Left renal pelvis (tissue), 4 donors: ENCODE results near the gene SPECC1L. TPM values are rescaled to one million over a fixed set of nuclear protein-coding genes. Genes with fewer than 3 reads are reported as not detected.

Experiments used
- DNase-seq, 4 donors: peaks; one replicate each; pipeline ENCODE4 v3.0.0-alpha.2; 2013; ENCODE audit warnings: low read depth in 4 of 4, low spot score in 3 of 4
- polyA plus RNA-seq, 4 donors: library from polyadenylated mRNA; unstranded; fragments of 120-200 nt; gene quantifications; one replicate each; pipeline ENCODE4 v1.2.1, GENCODE V29; 2013; ENCODE audit not compliant: insufficient read length in 4 of 4

SPECC1L gene
- polyA plus RNA-seq, 4 donors: 44.0 to 57.9 (median 46.5) TPM

- no peak for DNase-seq
Measured at GRCh38 chr22:24410110-24410856, 139.7 kb downstream of the SPECC1L start.

GRCh38 chr22:24411256-24412004 lies 140.8 kb downstream of the SPECC1L start:
- DNase-seq: no peak

DNA sequence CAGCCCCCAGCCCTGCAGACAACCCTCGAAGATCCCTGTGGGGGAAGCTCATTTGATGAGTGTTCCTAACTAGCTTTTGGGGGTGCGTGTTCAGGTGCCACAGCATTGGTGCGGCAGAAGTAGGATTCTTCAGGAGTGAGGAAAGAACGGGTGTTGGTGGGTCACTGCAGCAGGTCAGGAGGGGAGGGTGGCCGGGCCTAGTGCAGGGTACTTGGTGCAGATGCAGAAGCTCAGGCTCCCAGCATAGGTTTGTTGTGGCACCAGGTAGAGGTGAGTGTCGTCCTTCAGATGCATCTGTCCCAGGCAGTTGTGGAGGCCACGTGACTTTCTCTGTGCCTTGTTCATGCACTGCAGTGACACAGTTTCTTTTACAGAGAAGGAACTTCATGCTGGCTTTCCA lies 141.6 kb downstream of the SPECC1L start:
- DNase-seq: no peak

- no peak for DNase-seq
Measured at GRCh38 chr22:24413271-24413670, 142.6 kb downstream of the SPECC1L start.

- DNase-seq: no peak
Measured at GRCh38 chr22:24413736-24414385, 143.2 kb downstream of the SPECC1L start.

DNA sequence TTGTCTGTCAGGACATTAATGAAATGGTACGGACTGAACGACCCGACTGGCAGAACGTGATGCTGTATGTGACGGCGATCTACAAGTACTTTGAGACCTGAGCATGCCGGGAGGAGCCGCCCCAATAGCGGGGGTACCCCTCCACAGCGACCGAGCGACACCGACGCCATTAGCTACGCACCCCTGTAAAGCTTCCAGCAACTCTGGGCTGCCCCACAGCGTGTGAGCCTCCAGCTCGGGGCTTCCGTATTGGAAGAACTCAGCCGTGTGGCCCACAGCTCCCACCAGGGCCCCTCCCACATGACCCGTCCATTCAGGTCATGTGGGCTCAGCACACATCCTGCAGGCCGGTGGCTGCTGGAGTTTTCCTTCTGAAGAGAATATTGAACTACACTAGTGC lies 143.9 kb downstream of the SPECC1L start:
- no peak for DNase-seq

DNA sequence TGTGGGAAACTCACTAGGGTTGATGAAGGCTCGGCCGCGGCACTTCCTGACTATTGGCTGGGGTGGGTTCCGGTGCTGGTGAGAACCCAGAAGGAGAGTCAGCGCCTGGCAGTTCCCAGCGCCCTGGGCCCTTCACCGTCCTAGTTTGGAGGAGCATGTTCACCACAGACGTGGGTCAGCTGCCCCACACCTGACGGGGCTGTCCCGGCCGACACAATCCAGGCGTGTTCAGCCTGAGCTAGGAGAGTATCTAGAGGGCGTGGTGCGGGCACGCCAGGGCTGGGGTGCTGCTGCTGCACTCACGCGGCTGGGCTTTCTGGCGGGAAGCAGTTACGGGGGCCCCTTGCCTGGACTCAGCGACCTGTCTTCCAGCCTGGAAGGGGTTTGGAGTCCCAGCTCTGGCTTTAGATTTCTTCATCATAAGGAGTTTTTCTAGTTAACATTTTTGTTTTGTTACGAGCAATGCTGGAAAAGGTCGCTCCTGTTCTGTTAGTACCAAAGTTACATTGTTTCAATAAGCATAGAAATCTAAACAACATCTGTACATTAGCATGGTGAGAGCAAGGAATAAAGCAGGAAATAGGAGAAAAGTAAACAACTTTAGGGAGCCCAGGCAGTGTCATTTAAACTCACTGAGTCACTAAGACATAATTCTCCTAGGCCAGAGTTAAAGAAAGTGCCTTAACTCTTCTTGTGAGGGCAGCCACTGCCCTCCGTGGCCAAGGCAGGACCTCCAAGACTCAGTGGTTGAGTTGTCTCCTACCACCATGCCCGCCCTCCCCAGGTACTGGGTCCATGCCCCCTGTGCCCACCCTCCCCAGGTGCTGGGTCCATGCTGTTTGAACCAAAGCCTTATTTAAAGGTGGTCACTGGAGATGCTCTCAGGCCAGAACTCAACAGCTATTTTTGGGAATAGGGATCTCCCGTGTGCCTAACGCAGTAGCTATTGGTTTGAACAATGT lies 144.6 kb downstream of the SPECC1L start:
- no peak for DNase-seq

- no peak for DNase-seq
Measured at GRCh38 chr22:24416095-24416494, 145.5 kb downstream of the SPECC1L start.

- no peak for DNase-seq
Measured at GRCh38 chr22:24416611-24417010, 146.0 kb downstream of the SPECC1L start.

GRCh38 chr22:24417200-24417599 lies 146.6 kb downstream of the SPECC1L start:
- no peak for DNase-seq

- DNase-seq: no peak
Measured at GRCh38 chr22:24417901-24418641, 147.4 kb downstream of the SPECC1L start.

- no peak for DNase-seq
Measured at GRCh38 chr22:24418786-24419474, 148.3 kb downstream of the SPECC1L start.

- DNase-seq: no peak
Measured at GRCh38 chr22:24419475-24419850, 148.8 kb downstream of the SPECC1L start.

- no peak for DNase-seq
Measured at GRCh38 chr22:24420072-24420976, 149.7 kb downstream of the SPECC1L start.

GRCh38 chr22:24420977-24421343 lies 150.3 kb downstream of the SPECC1L start:
- DNase-seq: no peak

GRCh38 chr22:24421428-24421931 lies 150.8 kb downstream of the SPECC1L start:
- DNase-seq: no peak

DNA sequence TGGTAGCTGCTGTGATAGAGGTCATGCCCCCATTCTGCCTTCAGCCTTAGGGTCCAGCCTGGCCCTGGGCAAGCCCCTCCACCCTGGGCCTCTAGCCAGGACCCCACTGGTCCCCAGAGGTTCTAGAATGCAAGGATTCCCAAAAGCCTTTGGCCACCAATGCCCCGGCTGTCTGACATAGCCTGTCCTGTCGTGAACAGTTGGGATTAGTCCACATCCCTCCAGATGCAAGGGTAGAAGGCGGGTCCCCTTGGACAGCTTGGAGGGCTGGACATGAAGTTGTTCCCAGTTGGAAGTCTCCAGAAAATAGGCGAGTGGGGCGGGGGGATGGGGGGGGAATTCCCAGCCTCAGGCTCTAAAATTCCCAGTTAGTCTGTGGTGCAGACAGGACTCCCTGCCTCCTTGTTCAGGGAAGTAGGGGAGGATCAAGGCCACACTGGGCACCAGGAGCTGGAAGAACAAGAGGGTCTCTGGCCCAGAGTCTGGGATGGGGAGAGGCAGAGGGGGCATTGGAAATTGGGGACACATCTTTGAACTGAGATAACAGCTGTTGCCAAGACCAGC lies 151.6 kb downstream of the SPECC1L start:
- no peak for DNase-seq

GRCh38 chr22:24423519-24424000 lies 152.9 kb downstream of the SPECC1L start:
- no peak for DNase-seq
